GM12878 (cell line): ENCODE results near the gene NDNF. TPM values are rescaled to one million over a fixed set of nuclear protein-coding genes. Genes with fewer than 3 reads are reported as not detected.

Experiments
- ATAC-seq: fragments of 200-7000 bp; cut with Tn5 transposase; 3 replicates; pipeline ENCODE4 v1.9.1; 2020; ENCODE audit warnings: mild to moderate bottlenecking, moderate library complexity
- BruUV-seq: library from RNA; stranded (reverse); fragments of 400-500 nt; replicated peaks from 2 replicates; lab custom pipeline; 2021; lab: Mats Ljungman, UMichigan
- CTCF ChIA-PET: fragments of 300-600 bp; sonication (Branson Sonifier 250); formaldehyde crosslinking; extraction: SDS; loops from one replicate; lab custom pipeline; 2021; ENCODE audit warnings: inconsistent platforms; lab: Yijun Ruan, JAX
- POLR2A ChIA-PET: fragments of 350-600 bp; formaldehyde crosslinking; extraction: SDS; loops from one replicate; lab custom pipeline; 2021; ENCODE audit warnings: inconsistent platforms; lab: Charles Lee
- RAD21 ChIA-PET: fragments of 300-600 bp; sonication (Branson Sonifier 250); formaldehyde crosslinking; loops from one replicate; lab custom pipeline; 2023; ENCODE audit warnings: antibody characterized with exemption; ENCODE audit not compliant: unreplicated experiment; lab: Charles Lee
- SMC1A ChIA-PET: fragments of 300-600 bp; sonication (Branson Sonifier 250); formaldehyde crosslinking; loops from one replicate; lab custom pipeline; 2023; ENCODE audit not compliant: unreplicated experiment, uncharacterized antibody; lab: Charles Lee
- DNase-seq: peaks from one replicate; pipeline ENCODE4 v3.0.0-alpha.2; 2011; ENCODE audit warnings: low read depth, low spot score
- FAIRE-seq: peaks from 3 replicates; lab custom pipeline; 2011; peaks lifted over from hg19 to GRCh38; lab: Jason Lieb, UNC
- H2AFZ ChIP-seq: 2 replicates; pipeline ENCODE4 v1.6.0; 2011; ENCODE audit warnings: low read depth, low read length, control low read depth; ENCODE audit not compliant: control insufficient read depth
- H3K27ac ChIP-seq: 2 replicates; pipeline ENCODE4 v1.5.1; 2011; ENCODE audit warnings: control low read depth; ENCODE audit not compliant: control insufficient read depth, insufficient read depth
- H3K27me3 ChIP-seq, 2 experiments: replicated peaks in 1 of 2; 2 replicates each; pipeline versions ENCODE4 v1.6.0 to v1.6.1; 2011; ENCODE audit warnings: low read length in 1 of 2; ENCODE audit not compliant: control insufficient read depth in 2 of 2, insufficient read depth in 2 of 2
- H3K36me3 ChIP-seq, 2 experiments: 2 replicates each; pipeline ENCODE4 v1.5.1; 2011; ENCODE audit warnings: low read length in 1 of 2; ENCODE audit not compliant: control insufficient read depth in 2 of 2, insufficient read depth in 2 of 2
- H3K4me1 ChIP-seq: 2 replicates; pipeline ENCODE4 v1.6.1; 2011; ENCODE audit warnings: mild to moderate bottlenecking, low read length, moderate library complexity, mixed read lengths; ENCODE audit not compliant: control insufficient read depth, insufficient read depth
- H3K4me2 ChIP-seq: 2 replicates; pipeline ENCODE4 v1.6.0; 2011; ENCODE audit warnings: control low read depth; ENCODE audit not compliant: control insufficient read depth, insufficient read depth
- H3K4me3 ChIP-seq: fragments of 200-600 bp; sonication (generic); 2 replicates; pipeline ENCODE4 v1.5.1; 2016
- H3K79me2 ChIP-seq: 2 replicates; pipeline ENCODE4 v1.6.0; 2011; ENCODE audit warnings: low read length; ENCODE audit not compliant: control insufficient read depth, insufficient read depth
- H3K9ac ChIP-seq: 2 replicates; pipeline ENCODE4 v1.8.0; 2011; ENCODE audit warnings: low read length, control low read depth, mixed read lengths; ENCODE audit not compliant: control insufficient read depth, insufficient read depth
- H3K9me3 ChIP-seq: replicated peaks from 3 replicates; pipeline ENCODE4 v1.5.1; 2011; ENCODE audit warnings: mild to moderate bottlenecking, low read length; ENCODE audit not compliant: control insufficient read depth, insufficient read depth
- H4K20me1 ChIP-seq: 2 replicates; pipeline ENCODE4 v1.6.0; 2011; ENCODE audit not compliant: control insufficient read depth, insufficient read depth
- ASH2L ChIP-seq: fragments of 300-600, 200-600 bp; sonication (generic); IDR thresholded peaks from 2 replicates; pipeline ENCODE4 v1.6.1; 2017; ENCODE audit warnings: low read depth, mild to moderate bottlenecking, borderline replicate concordance
- CBX3 ChIP-seq: fragments of 200-600 bp; sonication (generic); IDR thresholded peaks from 2 replicates; pipeline ENCODE4 v1.6.1; 2016; ENCODE audit warnings: low read depth, borderline replicate concordance
- MYC ChIP-seq: IDR thresholded peaks from 2 replicates; pipeline ENCODE4 v1.6.1; 2011; ENCODE audit warnings: mild to moderate bottlenecking, low read length, moderate library complexity, inconsistent platforms; ENCODE audit not compliant: insufficient read depth, insufficient replicate concordance, insufficient read length, severe bottlenecking
- SIX5 ChIP-seq: IDR thresholded peaks from 2 replicates; pipeline ENCODE4 v1.6.1; 2011; ENCODE audit warnings: mild to moderate bottlenecking, low read depth, low read length, moderate library complexity; ENCODE audit not compliant: severe bottlenecking
- TBL1XR1 ChIP-seq: IDR thresholded peaks from 2 replicates; pipeline ENCODE4 v1.6.1; 2012; ENCODE audit warnings: low read depth, low read length, improper control_type of control experiment
- YY1 ChIP-seq: IDR thresholded peaks from 2 replicates; pipeline ENCODE4 v1.6.1; 2011; ENCODE audit warnings: low read depth, mild to moderate bottlenecking, low read length
- ZBTB33 ChIP-seq: fragments of 450-650 bp; IDR thresholded peaks from 2 replicates; pipeline ENCODE4 v1.6.1; 2017; ENCODE audit warnings: mild to moderate bottlenecking
- ZNF384 ChIP-seq: IDR thresholded peaks from 2 replicates; pipeline ENCODE4 v1.6.1; 2012; ENCODE audit warnings: low read depth, mild to moderate bottlenecking, low read length, improper control_type of control experiment, borderline replicate concordance
- WGBS: methylation state at CpG from one replicate; pipeline ENCODE4 v1.1.6; 2016; ENCODE audit warnings: low lambda C conversion rate; ENCODE audit not compliant: insufficient replicate concordance, insufficient coverage; ENCODE audit errors: missing lambda C conversion rate; 5-methylcytosine and 5-hydroxymethylcytosine counted together
- in situ Hi-C: fragments of 300-500 bp; cut with MboI; formaldehyde crosslinking; loops from 9 replicates; pipeline ENCODE4 v1.14.3; 2018; ENCODE audit warnings: mixed read lengths
- intact Hi-C: fragments of 100-400 bp; cut with micrococcal nuclease; formaldehyde crosslinking; loops from one replicate; pipeline ENCODE4 v1.14.2; 2022; ENCODE audit not compliant: unreplicated experiment
- polyA plus RNA-seq, 11 experiments: library from polyadenylated mRNA; depleted of rRNA in 4 of 11; unstranded in 6 of 11; stranded (reverse) in 5 of 11; fragments of >200 nt; fragmentation: Nextera tagmentation in 4 of 11; fragmentation: Illumina TruSeq in 1 of 11; extraction: Ambion mirVana in 4 of 11; extraction: Trizol in 1 of 11; gene quantifications; 1 replicate in 1 of 11; 2 replicates in 10 of 11; pipeline versions ENCODE4 v1.2.1 to v1.2.3, GENCODE V29; 2011 to 2016; ENCODE audit warnings: inconsistent platforms in 2 of 11, missing spikeins in 2 of 11, low read depth in 1 of 11
- total RNA-seq, 4 experiments: library from RNA; depleted of rRNA in 3 of 4; stranded (reverse); fragments of >200 nt in 3 of 4; fragmentation: Illumina TruSeq in 1 of 4; extraction: Trizol in 1 of 4; gene quantifications; 2 replicates each; pipeline versions ENCODE4 v1.2.1 to v1.2.3, GENCODE V29; 2013 to 2021
- TF ChIP-seq, protein P1 (sequence below): fragments of 450-650 bp; IDR thresholded peaks from 2 replicates; pipeline ENCODE4 v1.6.1; 2018; ENCODE audit warnings: mild to moderate bottlenecking, low read depth, moderate library complexity; ENCODE audit not compliant: partially characterized antibody
- TF ChIP-seq, protein P2 (sequence below): fragments of 450-650 bp; formaldehyde crosslinking; IDR thresholded peaks from 2 replicates; pipeline ENCODE4 v1.5.0; 2022; ENCODE audit warnings: mild to moderate bottlenecking, missing genetic modification characterization

Gene NDNF
- total and polyA plus RNA-seq, 10 of the 15 experiments (the other 5 are each of a cell fraction or from before 2014, with no cell fraction given) = 0.26 TPM; not detected in 9

- Histone ChIP-seq H2AFZ (no peak overlapping the region), H3K4me3 (no peak overlapping the region), H3K4me2 (no peak overlapping the region), H3K27me3 (no peaks in the 10 kb centered on the region), H3K9me3 (no peaks in the 10 kb centered on the region), H3K4me1 (no peaks in the 10 kb centered on the region), H4K20me1 (no peaks in the 10 kb centered on the region), H3K27ac (no peak overlapping the region), H3K36me3 (no peaks in the 10 kb centered on the region), H3K9ac (no peak overlapping the region), H3K79me2 (no peaks in the 10 kb centered on the region)
- BruUV-seq = no TSS peak
- in situ Hi-C loops (no loop called here), intact Hi-C loops (no loop called here)
- SMC1A ChIA-PET = interaction anchor here (1.8 kb wide), 1 partner anchor 9 kb away, joined by 3 read pairs; no protein-coding TSS in a partner anchor
- no peak for FAIRE-seq
- RAD21 ChIA-PET = no interaction called here
- CTCF ChIA-PET = interaction anchor here (1.0 kb wide), 1 partner anchor 292 kb away, joined by 3 read pairs; no protein-coding TSS in a partner anchor
- no peak for TF ChIP-seq MYC
- no peak for TF ChIP-seq ZBTB33
- no peak for TF ChIP-seq YY1
- no peak for TF ChIP-seq CBX3
- no peak for TF ChIP-seq TBL1XR1
- TF ChIP-seq ASH2L = no peak
- TF ChIP-seq ZNF384 = no peak
- TF ChIP-seq SIX5 = no peak
- TF ChIP-seq, protein P1, sequence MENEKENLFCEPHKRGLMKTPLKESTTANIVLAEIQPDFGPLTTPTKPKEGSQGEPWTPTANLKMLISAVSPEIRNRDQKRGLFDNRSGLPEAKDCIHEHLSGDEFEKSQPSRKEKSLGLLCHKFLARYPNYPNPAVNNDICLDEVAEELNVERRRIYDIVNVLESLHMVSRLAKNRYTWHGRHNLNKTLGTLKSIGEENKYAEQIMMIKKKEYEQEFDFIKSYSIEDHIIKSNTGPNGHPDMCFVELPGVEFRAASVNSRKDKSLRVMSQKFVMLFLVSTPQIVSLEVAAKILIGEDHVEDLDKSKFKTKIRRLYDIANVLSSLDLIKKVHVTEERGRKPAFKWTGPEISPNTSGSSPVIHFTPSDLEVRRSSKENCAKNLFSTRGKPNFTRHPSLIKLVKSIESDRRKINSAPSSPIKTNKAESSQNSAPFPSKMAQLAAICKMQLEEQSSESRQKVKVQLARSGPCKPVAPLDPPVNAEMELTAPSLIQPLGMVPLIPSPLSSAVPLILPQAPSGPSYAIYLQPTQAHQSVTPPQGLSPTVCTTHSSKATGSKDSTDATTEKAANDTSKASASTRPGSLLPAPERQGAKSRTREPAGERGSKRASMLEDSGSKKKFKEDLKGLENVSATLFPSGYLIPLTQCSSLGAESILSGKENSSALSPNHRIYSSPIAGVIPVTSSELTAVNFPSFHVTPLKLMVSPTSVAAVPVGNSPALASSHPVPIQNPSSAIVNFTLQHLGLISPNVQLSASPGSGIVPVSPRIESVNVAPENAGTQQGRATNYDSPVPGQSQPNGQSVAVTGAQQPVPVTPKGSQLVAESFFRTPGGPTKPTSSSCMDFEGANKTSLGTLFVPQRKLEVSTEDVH = no peak
- TF ChIP-seq, protein P2, sequence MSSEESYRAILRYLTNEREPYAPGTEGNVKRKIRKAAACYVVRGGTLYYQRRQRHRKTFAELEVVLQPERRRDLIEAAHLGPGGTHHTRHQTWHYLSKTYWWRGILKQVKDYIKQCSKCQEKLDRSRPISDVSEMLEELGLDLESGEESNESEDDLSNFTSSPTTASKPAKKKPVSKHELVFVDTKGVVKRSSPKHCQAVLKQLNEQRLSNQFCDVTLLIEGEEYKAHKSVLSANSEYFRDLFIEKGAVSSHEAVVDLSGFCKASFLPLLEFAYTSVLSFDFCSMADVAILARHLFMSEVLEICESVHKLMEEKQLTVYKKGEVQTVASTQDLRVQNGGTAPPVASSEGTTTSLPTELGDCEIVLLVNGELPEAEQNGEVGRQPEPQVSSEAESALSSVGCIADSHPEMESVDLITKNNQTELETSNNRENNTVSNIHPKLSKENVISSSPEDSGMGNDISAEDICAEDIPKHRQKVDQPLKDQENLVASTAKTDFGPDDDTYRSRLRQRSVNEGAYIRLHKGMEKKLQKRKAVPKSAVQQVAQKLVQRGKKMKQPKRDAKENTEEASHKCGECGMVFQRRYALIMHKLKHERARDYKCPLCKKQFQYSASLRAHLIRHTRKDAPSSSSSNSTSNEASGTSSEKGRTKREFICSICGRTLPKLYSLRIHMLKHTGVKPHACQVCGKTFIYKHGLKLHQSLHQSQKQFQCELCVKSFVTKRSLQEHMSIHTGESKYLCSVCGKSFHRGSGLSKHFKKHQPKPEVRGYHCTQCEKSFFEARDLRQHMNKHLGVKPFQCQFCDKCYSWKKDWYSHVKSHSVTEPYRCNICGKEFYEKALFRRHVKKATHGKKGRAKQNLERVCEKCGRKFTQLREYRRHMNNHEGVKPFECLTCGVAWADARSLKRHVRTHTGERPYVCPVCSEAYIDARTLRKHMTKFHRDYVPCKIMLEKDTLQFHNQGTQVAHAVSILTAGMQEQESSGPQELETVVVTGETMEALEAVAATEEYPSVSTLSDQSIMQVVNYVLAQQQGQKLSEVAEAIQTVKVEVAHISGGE (CRISPR knock-in tag) = no peak
- no peak for DNase-seq
- no peak for ATAC-seq
- POLR2A ChIA-PET = no interaction called here
- 5% methylated on average over 1 of the region's 1 CpG for WGBS
Measured at GRCh38 chr4:121015421-121015820, 56.9 kb downstream of the NDNF start.
